ENCODE measurements around the gene MRNIP. TPM values are rescaled to one million over a fixed set of nuclear protein-coding genes. Genes with fewer than 3 reads are reported as not detected.

Gene MRNIP
- polyA plus RNA-seq, 4 donors = 11.3 to 39.3 (median 20.7) TPM

DNA sequence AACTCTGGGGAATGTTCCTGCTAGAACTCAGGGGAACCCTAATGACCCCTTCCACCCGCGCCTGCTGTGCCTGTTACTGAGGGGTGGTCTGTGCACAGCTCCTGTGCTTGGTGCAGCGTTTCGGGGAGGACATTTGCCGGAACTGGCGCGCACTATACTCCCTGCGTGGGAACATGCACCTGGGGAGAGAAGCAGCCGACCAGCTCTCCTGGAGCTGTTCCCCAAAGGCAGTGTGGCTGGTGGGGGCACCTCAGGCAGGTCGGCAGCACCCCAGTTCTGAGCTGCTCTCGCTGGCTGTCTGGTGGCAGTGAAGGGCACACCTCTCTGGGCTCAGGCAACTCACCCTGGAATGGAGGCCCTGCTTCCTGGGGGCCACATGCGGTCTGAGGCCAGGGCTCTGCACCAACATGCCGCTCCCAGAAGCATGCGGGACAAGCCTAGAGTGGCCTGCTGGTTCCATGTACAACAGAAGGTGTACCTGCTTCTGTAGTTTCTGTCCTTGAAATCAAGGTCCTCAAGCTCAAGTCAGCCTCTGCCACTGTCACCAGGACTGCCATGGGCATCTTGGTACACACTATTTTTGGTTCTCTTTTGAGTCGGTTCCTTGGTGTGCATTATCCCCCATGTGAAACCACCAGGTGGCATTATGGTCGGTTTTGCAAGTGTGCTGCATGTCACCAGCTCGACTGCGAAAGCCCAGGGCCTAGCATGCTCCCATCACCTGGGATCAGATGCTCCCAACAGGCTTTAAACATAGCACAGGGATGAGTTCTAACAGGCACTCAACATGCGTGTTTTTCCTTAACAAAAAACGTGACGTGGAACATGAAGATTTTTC, 7.8 kb upstream of the MRNIP start:
- Histone ChIP-seq H3K4me3 (ENCODE audit: low read depth in 1 of 3, low read length in 3 of 3) (no peak overlapping the region), H3K27me3 (ENCODE audit: control insufficient read depth in 3 of 3, insufficient read depth in 3 of 3, low read length in 3 of 3) (no peaks in the 10 kb centered on the region), H3K36me3 (ENCODE audit: control insufficient read depth in 3 of 3, insufficient read depth in 2 of 3, low read depth in 1 of 3, low read length in 3 of 3) (peaks cover 8 to 88% (median 11%) of the 10 kb centered on the region in 3 donors), H3K9me3 (ENCODE audit: control insufficient read depth in 2 of 2, insufficient read depth in 1 of 2, low read depth in 1 of 2, low read length in 1 of 2) (peaks cover 0 to 12% of the 10 kb centered on the region in 2 donors), H3K27ac (ENCODE audit: low read depth in 1 of 3, low read length in 2 of 3) (no peak overlapping the region), H3K4me1 (ENCODE audit: control insufficient read depth in 3 of 3, insufficient read depth in 2 of 3, low read depth in 1 of 3, low read length in 2 of 3) (no peaks in the 10 kb centered on the region)
- no peak for FAIRE-seq
- no peak for DNase-seq
- WGBS, 3 donors = 85 to 88% (median 86%) methylated on average over 21 of the region's 21 CpGs

GRCh38 chr5:179865491-179866240, 7.0 kb upstream of the MRNIP start:
- FAIRE-seq = no peak
- Histone ChIP-seq H3K4me3 (ENCODE audit: low read depth in 1 of 3, low read length in 3 of 3) (no peak overlapping the region), H3K27me3 (ENCODE audit: control insufficient read depth in 3 of 3, insufficient read depth in 3 of 3, low read length in 3 of 3) (no peaks in the 10 kb centered on the region), H3K36me3 (ENCODE audit: control insufficient read depth in 3 of 3, insufficient read depth in 2 of 3, low read depth in 1 of 3, low read length in 3 of 3) (peaks cover 8 to 81% (median 11%) of the 10 kb centered on the region in 3 donors), H3K27ac (ENCODE audit: low read depth in 1 of 3, low read length in 2 of 3) (no peak overlapping the region), H3K4me1 (ENCODE audit: control insufficient read depth in 3 of 3, insufficient read depth in 2 of 3, low read depth in 1 of 3, low read length in 2 of 3) (no peaks in the 10 kb centered on the region), H3K9me3 (ENCODE audit: control insufficient read depth in 2 of 2, insufficient read depth in 1 of 2, low read depth in 1 of 2, low read length in 1 of 2) (peaks cover 0 to 12% of the 10 kb centered on the region in 2 donors)
- no peak for DNase-seq
- 88 to 90% (median 89%) methylated on average over 14 to 15 of the region's 15 CpGs for WGBS, 3 donors

- no peak overlapping the region for H3K27ac ChIP-seq (ENCODE audit: low read depth in 1 of 3, low read length in 2 of 3)
- FAIRE-seq (no peak), DNase-seq (no peak)
- peaks cover 0 to 12% of the 10 kb centered on the region in 2 donors for H3K9me3 ChIP-seq (ENCODE audit: control insufficient read depth in 2 of 2, insufficient read depth in 1 of 2, low read depth in 1 of 2, low read length in 1 of 2)
- H3K27me3 ChIP-seq (ENCODE audit: control insufficient read depth in 3 of 3, insufficient read depth in 3 of 3, low read length in 3 of 3) = no peaks in the 10 kb centered on the region
- peaks cover 8 to 71% (median 11%) of the 10 kb centered on the region in 3 donors for H3K36me3 ChIP-seq (ENCODE audit: control insufficient read depth in 3 of 3, insufficient read depth in 2 of 3, low read depth in 1 of 3, low read length in 3 of 3)
- H3K4me1 ChIP-seq (ENCODE audit: control insufficient read depth in 3 of 3, insufficient read depth in 2 of 3, low read depth in 1 of 3, low read length in 2 of 3) = no peaks in the 10 kb centered on the region
- 95 to 97% (median 96%) methylated on average over 7 of the region's 7 CpGs for WGBS, 3 donors
- no peak overlapping the region for H3K4me3 ChIP-seq (ENCODE audit: low read depth in 1 of 3, low read length in 3 of 3)
Observed at GRCh38 chr5:179864686-179865085, 6.1 kb upstream of the MRNIP start.

- Histone ChIP-seq H3K27ac (ENCODE audit: low read depth in 1 of 3, low read length in 2 of 3) (no peak overlapping the region), H3K9me3 (ENCODE audit: control insufficient read depth in 2 of 2, insufficient read depth in 1 of 2, low read depth in 1 of 2, low read length in 1 of 2) (peaks cover 0 to 12% of the 10 kb centered on the region in 2 donors), H3K36me3 (ENCODE audit: control insufficient read depth in 3 of 3, insufficient read depth in 2 of 3, low read depth in 1 of 3, low read length in 3 of 3) (peaks cover 8 to 60% (median 11%) of the 10 kb centered on the region in 3 donors), H3K27me3 (ENCODE audit: control insufficient read depth in 3 of 3, insufficient read depth in 3 of 3, low read length in 3 of 3) (no peaks in the 10 kb centered on the region), H3K4me1 (ENCODE audit: control insufficient read depth in 3 of 3, insufficient read depth in 2 of 3, low read depth in 1 of 3, low read length in 2 of 3) (no peaks in the 10 kb centered on the region), H3K4me3 (ENCODE audit: low read depth in 1 of 3, low read length in 3 of 3) (no peak overlapping the region)
- FAIRE-seq = no peak
- peak in 1 of 2 donors; percentile 8 for DNase-seq
- WGBS, 3 donors = 95 to 96% (median 96%) methylated on average over 30 to 31 of the region's 31 CpGs
Observed at GRCh38 chr5:179863449-179864085, 5.0 kb upstream of the MRNIP start.

GRCh38 chr5:179862891-179863290, 4.3 kb upstream of the MRNIP start:
- DNase-seq = no peak

DNA sequence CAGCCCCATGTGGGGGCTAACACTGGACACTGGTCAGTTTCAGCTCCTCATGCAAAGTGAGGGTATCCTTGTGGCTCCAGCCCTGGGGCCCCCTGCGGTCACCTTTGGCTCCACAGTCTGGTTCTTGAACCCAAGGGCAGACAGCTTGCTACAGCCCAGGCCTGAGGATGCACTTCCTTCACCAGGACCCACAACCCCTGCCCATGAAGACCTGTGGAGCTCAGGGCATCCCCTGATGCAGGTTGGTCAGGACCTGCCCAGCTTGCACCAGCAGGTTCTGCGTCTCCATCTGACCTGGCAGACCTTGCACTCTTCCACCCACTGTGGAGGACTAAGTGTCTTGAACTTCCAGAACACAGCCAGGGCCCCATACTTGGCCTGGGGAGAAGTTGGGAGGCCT, 3.7 kb upstream of the MRNIP start:
- Histone ChIP-seq H3K36me3 (ENCODE audit: control insufficient read depth in 3 of 3, insufficient read depth in 2 of 3, low read depth in 1 of 3, low read length in 3 of 3) (peaks cover 5 to 47% (median 7%) of the 10 kb centered on the region in 3 donors), H3K4me1 (ENCODE audit: control insufficient read depth in 3 of 3, insufficient read depth in 2 of 3, low read depth in 1 of 3, low read length in 2 of 3) (no peaks in the 10 kb centered on the region), H3K27me3 (ENCODE audit: control insufficient read depth in 3 of 3, insufficient read depth in 3 of 3, low read length in 3 of 3) (no peaks in the 10 kb centered on the region), H3K4me3 (ENCODE audit: low read depth in 1 of 3, low read length in 3 of 3) (no peak overlapping the region), H3K9me3 (ENCODE audit: control insufficient read depth in 2 of 2, insufficient read depth in 1 of 2, low read depth in 1 of 2, low read length in 1 of 2) (peaks cover 0 to 12% of the 10 kb centered on the region in 2 donors), H3K27ac (ENCODE audit: low read depth in 1 of 3, low read length in 2 of 3) (no peak overlapping the region)
- FAIRE-seq (no peak), DNase-seq (no peak)
- WGBS, 3 donors = 99 to 100% (median 100%) methylated on average over 2 of the region's 2 CpGs

More at GRCh38 chr5:179862891-179863290, 4.3 kb upstream of the MRNIP start:
- no peaks in the 10 kb centered on the region for H3K27me3 ChIP-seq (ENCODE audit: control insufficient read depth in 3 of 3, insufficient read depth in 3 of 3, low read length in 3 of 3)
- peaks cover 8 to 53% (median 11%) of the 10 kb centered on the region in 3 donors for H3K36me3 ChIP-seq (ENCODE audit: control insufficient read depth in 3 of 3, insufficient read depth in 2 of 3, low read depth in 1 of 3, low read length in 3 of 3)
- peaks cover 0 to 12% of the 10 kb centered on the region in 2 donors for H3K9me3 ChIP-seq (ENCODE audit: control insufficient read depth in 2 of 2, insufficient read depth in 1 of 2, low read depth in 1 of 2, low read length in 1 of 2)
- H3K27ac ChIP-seq (ENCODE audit: low read depth in 1 of 3, low read length in 2 of 3) = no peak overlapping the region
- no peak overlapping the region for H3K4me3 ChIP-seq (ENCODE audit: low read depth in 1 of 3, low read length in 3 of 3)
- no peak for FAIRE-seq
- WGBS, 3 donors = 97 to 100% (median 98%) methylated on average over 9 of the region's 9 CpGs
- H3K4me1 ChIP-seq (ENCODE audit: control insufficient read depth in 3 of 3, insufficient read depth in 2 of 3, low read depth in 1 of 3, low read length in 2 of 3) = no peaks in the 10 kb centered on the region

GRCh38 chr5:179860301-179860700, 1.7 kb upstream of the MRNIP start:
- no peak for DNase-seq
- Histone ChIP-seq H3K9me3 (ENCODE audit: control insufficient read depth in 2 of 2, insufficient read depth in 1 of 2, low read depth in 1 of 2, low read length in 1 of 2) (peaks cover 0 to 12% of the 10 kb centered on the region in 2 donors), H3K36me3 (ENCODE audit: control insufficient read depth in 3 of 3, insufficient read depth in 2 of 3, low read depth in 1 of 3, low read length in 3 of 3) (peaks cover 4 to 37% (median 7%) of the 10 kb centered on the region in 3 donors), H3K27ac (ENCODE audit: low read depth in 1 of 3, low read length in 2 of 3) (no peak overlapping the region), H3K4me1 (ENCODE audit: control insufficient read depth in 3 of 3, insufficient read depth in 2 of 3, low read depth in 1 of 3, low read length in 2 of 3) (no peaks in the 10 kb centered on the region), H3K27me3 (ENCODE audit: control insufficient read depth in 3 of 3, insufficient read depth in 3 of 3, low read length in 3 of 3) (no peaks in the 10 kb centered on the region), H3K4me3 (ENCODE audit: low read depth in 1 of 3, low read length in 3 of 3) (no peak overlapping the region)
- FAIRE-seq = no peak
- 74 to 83% (median 80%) methylated on average over 11 of the region's 11 CpGs for WGBS, 3 donors

DNA sequence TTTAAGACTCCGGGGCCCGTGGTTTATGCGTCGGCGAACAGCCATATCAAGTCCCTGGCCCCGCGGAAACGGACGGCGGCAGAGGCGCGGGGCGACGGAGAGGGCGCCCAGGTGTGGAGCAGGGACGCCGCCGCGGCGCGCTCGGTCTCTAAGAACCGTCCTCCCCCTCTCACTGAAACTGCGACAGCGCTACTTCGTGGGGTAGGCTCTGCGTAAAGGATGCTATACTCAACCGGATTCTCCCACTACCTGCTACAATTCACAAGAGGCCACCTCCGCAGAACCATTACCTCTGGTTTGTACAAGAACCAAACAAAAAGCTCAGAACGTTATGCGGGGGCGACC, 404 bp downstream of the MRNIP start:
- WGBS, 3 donors = 0 to 1% (median 0%) methylated on average over 32 of the region's 32 CpGs
- Histone ChIP-seq H3K27ac (ENCODE audit: low read depth in 1 of 3, low read length in 2 of 3) (peak overlapping the region; percentile 0 to 87 (median 56)), H3K4me1 (ENCODE audit: control insufficient read depth in 3 of 3, insufficient read depth in 2 of 3, low read depth in 1 of 3, low read length in 2 of 3) (no peaks in the 10 kb centered on the region), H3K4me3 (ENCODE audit: low read depth in 1 of 3, low read length in 3 of 3) (peak overlapping the region; percentile 70 to 82 (median 79)), H3K27me3 (ENCODE audit: control insufficient read depth in 3 of 3, insufficient read depth in 3 of 3, low read length in 3 of 3) (no peaks in the 10 kb centered on the region), H3K9me3 (ENCODE audit: control insufficient read depth in 2 of 2, insufficient read depth in 1 of 2, low read depth in 1 of 2, low read length in 1 of 2) (peaks cover 0 to 12% of the 10 kb centered on the region in 2 donors), H3K36me3 (ENCODE audit: control insufficient read depth in 3 of 3, insufficient read depth in 2 of 3, low read depth in 1 of 3, low read length in 3 of 3) (peaks cover 4 to 20% (median 5%) of the 10 kb centered on the region in 3 donors)
- peak; percentile 57 to 78 for DNase-seq
- FAIRE-seq = no peak

Data from small intestine (tissue), 7 donors.